WTC11 (cell line): ENCODE results near the gene TARP.

Experiments
- CTCF ChIP-seq: fragments of 200-600 bp; IDR thresholded peaks from 2 replicates; pipeline ENCODE4 v1.8.0; 2022; ENCODE audit warnings: antibody characterized with exemption
- JUN ChIP-seq: sonication (generic); formaldehyde crosslinking; IDR thresholded peaks from 2 replicates; pipeline ENCODE4 v1.8.0; 2023; ENCODE audit warnings: mild to moderate bottlenecking, missing genetic modification reagents
- USF1 ChIP-seq: sonication (generic); formaldehyde crosslinking; IDR thresholded peaks from 2 replicates; pipeline ENCODE4 v1.8.0; 2022; ENCODE audit warnings: mild to moderate bottlenecking, missing genetic modification reagents

DNA sequence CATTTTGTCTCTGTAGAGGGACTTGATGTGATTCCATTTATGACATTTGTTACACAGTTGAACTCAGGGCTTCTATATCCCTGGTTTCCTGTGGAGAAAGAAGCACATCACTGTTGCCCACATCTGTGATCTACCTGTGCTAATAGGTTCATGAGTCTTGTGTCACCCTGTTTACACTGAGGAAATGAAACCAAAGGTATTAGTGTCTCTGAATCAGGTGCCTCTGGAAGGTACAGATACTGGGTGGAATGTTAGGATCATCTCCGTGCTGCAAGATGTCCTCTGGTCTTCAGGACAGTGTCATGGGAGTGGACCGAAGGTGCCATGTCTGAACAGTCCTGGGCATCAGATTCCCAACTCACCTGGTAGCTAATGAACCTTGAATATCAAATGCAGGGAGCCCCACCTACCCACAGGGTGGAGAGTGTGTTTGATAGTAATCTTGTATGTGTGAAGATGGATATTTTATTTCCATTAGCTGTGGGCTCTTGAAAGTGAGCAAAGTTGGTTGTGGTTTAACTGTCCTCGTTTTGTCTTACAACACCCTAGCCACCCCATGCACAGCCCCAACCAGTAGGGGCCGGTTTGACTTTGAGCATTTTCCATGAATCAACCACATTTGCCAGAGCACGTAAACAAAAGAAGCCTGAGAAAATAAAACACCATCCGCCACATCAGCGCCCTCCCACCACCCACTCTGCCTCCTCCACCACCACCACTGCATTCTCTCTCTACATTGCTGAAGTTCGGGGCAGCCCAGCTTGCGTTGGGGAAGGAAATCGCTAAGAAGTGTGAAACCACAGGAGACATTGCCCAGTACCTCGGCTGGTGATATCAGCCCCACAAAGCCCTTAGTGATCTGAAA lies 40.7 kb downstream of the TARP start:
- TF ChIP-seq USF1 (no peak), CTCF (no peak), JUN (CRISPR knock-in tag) (no peak)
